Endothelial cell (in vitro differentiated cells): ENCODE data around the gene AGBL4. TPM values are rescaled to one million over a fixed set of nuclear protein-coding genes. Genes with fewer than 3 reads are reported as not detected.

Source experiments
- DNase-seq: peaks from one replicate; pipeline ENCODE4 v3.0.0; 2021; ENCODE audit warnings: low spot score
- H3K27ac Mint-ChIP-seq: one replicate; pipeline ENCODE4 v1.8.0; 2021; ENCODE audit warnings: mixed read lengths, inconsistent platforms; ENCODE audit not compliant: unreplicated experiment
- H3K27me3 Mint-ChIP-seq: one replicate; pipeline ENCODE4 v1.8.0; 2021; ENCODE audit warnings: mild to moderate bottlenecking, moderate library complexity, mixed read lengths, inconsistent platforms; ENCODE audit not compliant: unreplicated experiment
- H3K36me3 Mint-ChIP-seq: one replicate; pipeline ENCODE4 v1.8.0; 2021; ENCODE audit warnings: mild to moderate bottlenecking, low read depth, mixed read lengths, inconsistent platforms; ENCODE audit not compliant: unreplicated experiment
- H3K4me1 Mint-ChIP-seq: one replicate; pipeline ENCODE4 v1.8.0; 2021; ENCODE audit warnings: mild to moderate bottlenecking, mixed read lengths, inconsistent platforms; ENCODE audit not compliant: unreplicated experiment
- H3K4me3 Mint-ChIP-seq: one replicate; pipeline ENCODE4 v1.8.0; 2021; ENCODE audit warnings: mild to moderate bottlenecking, mixed read lengths, inconsistent platforms; ENCODE audit not compliant: unreplicated experiment
- H3K9me3 Mint-ChIP-seq: one replicate; pipeline ENCODE4 v1.8.0; 2021; ENCODE audit warnings: mixed read lengths, inconsistent platforms; ENCODE audit not compliant: unreplicated experiment
- CTCF ChIP-seq: fragments of 200-600 bp; sonication (generic); IDR thresholded peaks from one replicate; pipeline ENCODE4 v1.5.0; 2021; ENCODE audit warnings: antibody characterized with exemption; ENCODE audit not compliant: unreplicated experiment
- total RNA-seq: library from RNA; stranded (reverse); fragmentation: NEBNext Ultra II Directional; extraction: Animal tissue kit (Norgen Biotek cat#: 25700); gene quantifications from one replicate; pipeline ENCODE4 v1.2.1, GENCODE V29; 2021; ENCODE audit not compliant: unreplicated experiment

The AGBL4 gene
- total RNA-seq, 1 donor from 2014 or later: 0.51 TPM

GRCh38 chr1:48808496-48808895, 1215.3 kb downstream of the AGBL4 start:
- no peak for DNase-seq
- no peaks in the 10 kb centered on the region for H3K9me3 Mint-ChIP-seq
- H3K27me3 Mint-ChIP-seq: peaks cover 1% of the 10 kb centered on the region
- TF ChIP-seq CTCF: no peak
- no peaks in the 10 kb centered on the region for H3K4me1 Mint-ChIP-seq
- no peaks in the 10 kb centered on the region for H3K36me3 Mint-ChIP-seq
- H3K27ac Mint-ChIP-seq: no peak overlapping the region
- no peak overlapping the region for H3K4me3 Mint-ChIP-seq

- no peak overlapping the region for H3K4me3 Mint-ChIP-seq
- H3K9me3 Mint-ChIP-seq: no peaks in the 10 kb centered on the region
- no peaks in the 10 kb centered on the region for H3K36me3 Mint-ChIP-seq
- no peaks in the 10 kb centered on the region for H3K4me1 Mint-ChIP-seq
- no peak for DNase-seq
- H3K27ac Mint-ChIP-seq: no peak overlapping the region
- no peak for TF ChIP-seq CTCF
- H3K27me3 Mint-ChIP-seq: peaks cover 1% of the 10 kb centered on the region
These were observed 1216.0 kb downstream of the AGBL4 start for GRCh38 chr1:48807554-48808260.

- Mint-ChIP-seq H3K27me3 (peaks cover 1% of the 10 kb centered on the region), H3K4me1 (peaks cover 4% of the 10 kb centered on the region), H3K27ac (no peak overlapping the region), H3K4me3 (no peak overlapping the region), H3K9me3 (no peaks in the 10 kb centered on the region), H3K36me3 (no peaks in the 10 kb centered on the region)
- no peak for TF ChIP-seq CTCF
- DNase-seq: no peak
These were observed 1220.3 kb downstream of the AGBL4 start for GRCh38 chr1:48803474-48803873.

GRCh38 chr1:48794816-48795215, 1228.9 kb downstream of the AGBL4 start:
- no peak overlapping the region for H3K4me3 Mint-ChIP-seq
- no peaks in the 10 kb centered on the region for H3K36me3 Mint-ChIP-seq
- no peak for DNase-seq
- no peak overlapping the region for H3K27ac Mint-ChIP-seq
- H3K9me3 Mint-ChIP-seq: no peaks in the 10 kb centered on the region
- TF ChIP-seq CTCF: no peak
- H3K4me1 Mint-ChIP-seq: no peaks in the 10 kb centered on the region
- no peaks in the 10 kb centered on the region for H3K27me3 Mint-ChIP-seq

- Mint-ChIP-seq H3K4me3 (no peak overlapping the region), H3K27me3 (no peaks in the 10 kb centered on the region), H3K4me1 (no peaks in the 10 kb centered on the region), H3K9me3 (no peaks in the 10 kb centered on the region), H3K27ac (no peak overlapping the region), H3K36me3 (no peaks in the 10 kb centered on the region)
- no peak for DNase-seq
- no peak for TF ChIP-seq CTCF
These were observed 1229.9 kb downstream of the AGBL4 start for GRCh38 chr1:48793863-48794262.
